ENCODE measurements around the gene RXFP1.

Gene RXFP1

GRCh38 chr4:158671915-158672806 is 150.5 kb downstream of the RXFP1 start, which contains the start of gene ETFDH:
Gene ETFDH, plus strand, starts transcription at chr4:158672296. Its CDS starts 161 bp downstream, at chr4:158672457.
- H3K4me3 ChIP-seq (ENCODE audit: low read depth in 1 of 2, low read length in 2 of 2): peak within 1 kb of the TSS; percentile 72 to 86
- TF ChIP-seq EZH2 (IDR thresholded peaks at IDR 0.05; ENCODE audit: borderline replicate concordance, low read depth, low read length, severe bottlenecking) (no peak), CTCF (IDR thresholded peaks at IDR 0.05; ENCODE audit: borderline replicate concordance, extremely low read depth, low read length, poor library complexity, severe bottlenecking) (peak; percentile 83)
- DNase-seq: peak; percentile 99
- H3K4me1 ChIP-seq (ENCODE audit: insufficient read depth, low read length): peaks cover 39% of the 10 kb centered on the region
- H3K4me2 ChIP-seq (ENCODE audit: insufficient read depth, low read length): peak within 1 kb of the TSS; percentile 83
- ATAC-seq (ENCODE audit: insufficient read depth, low read depth): peak; percentile 87
- H3K79me2 ChIP-seq (ENCODE audit: insufficient read depth, low read length): peaks cover 67% of the 10 kb centered on the region
- peaks cover 7% of the 10 kb centered on the region for H3K36me3 ChIP-seq (ENCODE audit: insufficient read depth, low read length)
- H3K27me3 ChIP-seq (ENCODE audit: insufficient read depth, low read length, poor library complexity): no peaks in the 10 kb centered on the region
- H3K27ac ChIP-seq (ENCODE audit: low read length): peak within 1 kb of the TSS; percentile 90
- peak within 1 kb of the TSS; percentile 95 for H2AFZ ChIP-seq (ENCODE audit: low read depth, low read length)
- H3K9ac ChIP-seq (ENCODE audit: low read depth, low read length): peak within 1 kb of the TSS; percentile 82
- no peaks in the 10 kb centered on the region for H3K9me3 ChIP-seq (ENCODE audit: insufficient read depth, low read length, severe bottlenecking)
- peaks cover 22% of the 10 kb centered on the region; the same call in 1 of the 2 replicates for H4K20me1 ChIP-seq (ENCODE audit: insufficient read depth, low read length)

GRCh38 chr4:158673633-158674032 is 152.0 kb downstream of the RXFP1 start:
- ATAC-seq (ENCODE audit: insufficient read depth, low read depth) (no peak), DNase-seq (no peak)
- TF ChIP-seq CTCF (IDR thresholded peaks at IDR 0.05; ENCODE audit: borderline replicate concordance, extremely low read depth, low read length, poor library complexity, severe bottlenecking): no peak
- TF ChIP-seq EZH2 (IDR thresholded peaks at IDR 0.05; ENCODE audit: borderline replicate concordance, low read depth, low read length, severe bottlenecking): no peak
- Histone ChIP-seq H3K4me2 (ENCODE audit: insufficient read depth, low read length) (peak overlapping the region; percentile 83), H3K79me2 (ENCODE audit: insufficient read depth, low read length) (peaks cover 54% of the 10 kb centered on the region), H3K4me1 (ENCODE audit: insufficient read depth, low read length) (peaks cover 35% of the 10 kb centered on the region), H2AFZ (ENCODE audit: low read depth, low read length) (no peak overlapping the region), H4K20me1 (ENCODE audit: insufficient read depth, low read length) (peaks cover 15% of the 10 kb centered on the region; the same call in 1 of the 2 replicates), H3K4me3 (ENCODE audit: low read depth in 1 of 2, low read length in 2 of 2) (no peak overlapping the region; a peak in 1 of 4 replicates), H3K36me3 (ENCODE audit: insufficient read depth, low read length) (peaks cover 7% of the 10 kb centered on the region), H3K9me3 (ENCODE audit: insufficient read depth, low read length, severe bottlenecking) (no peaks in the 10 kb centered on the region), H3K27ac (ENCODE audit: low read length) (no peak overlapping the region), H3K9ac (ENCODE audit: low read depth, low read length) (no peak overlapping the region; the same call in 1 of the 2 replicates), H3K27me3 (ENCODE audit: insufficient read depth, low read length, poor library complexity) (no peaks in the 10 kb centered on the region)

- Histone ChIP-seq H2AFZ (ENCODE audit: low read depth, low read length) (no peak overlapping the region), H3K36me3 (ENCODE audit: insufficient read depth, low read length) (no peaks in the 10 kb centered on the region), H3K79me2 (ENCODE audit: insufficient read depth, low read length) (peaks cover 29% of the 10 kb centered on the region), H4K20me1 (ENCODE audit: insufficient read depth, low read length) (peaks cover under 1% of the 10 kb centered on the region; the same call in 1 of the 2 replicates), H3K4me1 (ENCODE audit: insufficient read depth, low read length) (peaks cover 17% of the 10 kb centered on the region), H3K27ac (ENCODE audit: low read length) (no peak overlapping the region), H3K4me2 (ENCODE audit: insufficient read depth, low read length) (no peak overlapping the region), H3K27me3 (ENCODE audit: insufficient read depth, low read length, poor library complexity) (no peaks in the 10 kb centered on the region), H3K9me3 (ENCODE audit: insufficient read depth, low read length, severe bottlenecking) (no peaks in the 10 kb centered on the region), H3K9ac (ENCODE audit: low read depth, low read length) (no peak overlapping the region), H3K4me3 (ENCODE audit: low read depth in 1 of 2, low read length in 2 of 2) (no peak overlapping the region)
- no peak for DNase-seq
- TF ChIP-seq CTCF (IDR thresholded peaks at IDR 0.05; ENCODE audit: borderline replicate concordance, extremely low read depth, low read length, poor library complexity, severe bottlenecking) (no peak), EZH2 (IDR thresholded peaks at IDR 0.05; ENCODE audit: borderline replicate concordance, low read depth, low read length, severe bottlenecking) (no peak)
- ATAC-seq (ENCODE audit: insufficient read depth, low read depth): no peak
Measured at GRCh38 chr4:158676076-158676475, 154.4 kb downstream of the RXFP1 start.

Measured in DND-41 (cell line).